ENCODE measurements around the gene EXOC4. TPM values are rescaled to one million over a fixed set of nuclear protein-coding genes. Genes with fewer than 3 reads are reported as not detected.

The EXOC4 gene
- total and polyA plus RNA-seq, 2 of the 13 experiments (the other 11 are each of a cell fraction or from before 2014, with no cell fraction given), result 22.5 to 39.0 TPM

DNA sequence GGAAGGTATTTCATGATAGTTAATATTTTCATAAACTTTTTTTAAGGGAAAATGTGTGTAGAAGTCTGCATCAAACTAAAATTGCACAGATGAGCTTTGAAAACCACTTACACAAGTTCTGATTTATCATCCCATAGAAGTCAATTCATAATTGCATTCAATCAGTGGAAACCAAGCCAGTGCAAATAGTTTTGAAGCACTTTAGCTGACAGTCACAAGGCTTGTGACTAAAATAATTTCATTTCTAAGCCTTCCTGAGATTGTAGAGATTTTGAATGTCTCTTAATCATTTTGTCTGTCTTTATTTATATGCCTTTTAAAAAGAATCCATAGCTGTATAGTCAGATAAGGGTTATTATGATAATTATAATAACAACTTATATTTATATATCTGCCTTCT is 41.4 kb downstream of the EXOC4 start:
- TF ChIP-seq SP5 (CRISPR knock-in tag; IDR thresholded peaks at IDR 0.05; ENCODE audit: borderline replicate concordance, low read depth) (no peak), ZNF460 (CRISPR knock-in tag; IDR thresholded peaks at IDR 0.05; ENCODE audit: borderline replicate concordance) (no peak), ZSCAN29 (CRISPR knock-in tag; conservative IDR thresholded peaks at IDR 0.05) (no peak), NFIB (CRISPR knock-in tag; IDR thresholded peaks at IDR 0.05; ENCODE audit: borderline replicate concordance) (no peak), PHF21A (CRISPR knock-in tag; IDR thresholded peaks at IDR 0.05) (no peak), ZFP1 (CRISPR knock-in tag; IDR thresholded peaks at IDR 0.05) (no peak), PLRG1 (conservative IDR thresholded peaks at IDR 0.05) (no peak), RAD21 (CRISPR knock-in tag; IDR thresholded peaks at IDR 0.05) (no peak), ZFP82 (CRISPR knock-in tag; IDR thresholded peaks at IDR 0.05; ENCODE audit: borderline replicate concordance) (no peak), SIN3A (IDR thresholded peaks at IDR 0.05; ENCODE audit: borderline replicate concordance, low read depth, low read length) (no peak), NCOA2 (CRISPR knock-in tag; IDR thresholded peaks at IDR 0.05) (no peak), ZNF543 (CRISPR knock-in tag; IDR thresholded peaks at IDR 0.05) (no peak)
- TF ChIP-seq, protein P1, sequence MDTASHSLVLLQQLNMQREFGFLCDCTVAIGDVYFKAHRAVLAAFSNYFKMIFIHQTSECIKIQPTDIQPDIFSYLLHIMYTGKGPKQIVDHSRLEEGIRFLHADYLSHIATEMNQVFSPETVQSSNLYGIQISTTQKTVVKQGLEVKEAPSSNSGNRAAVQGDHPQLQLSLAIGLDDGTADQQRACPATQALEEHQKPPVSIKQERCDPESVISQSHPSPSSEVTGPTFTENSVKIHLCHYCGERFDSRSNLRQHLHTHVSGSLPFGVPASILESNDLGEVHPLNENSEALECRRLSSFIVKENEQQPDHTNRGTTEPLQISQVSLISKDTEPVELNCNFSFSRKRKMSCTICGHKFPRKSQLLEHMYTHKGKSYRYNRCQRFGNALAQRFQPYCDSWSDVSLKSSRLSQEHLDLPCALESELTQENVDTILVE (CRISPR knock-in tag; IDR thresholded peaks at IDR 0.05), result no peak
- TF ChIP-seq, protein P2, sequence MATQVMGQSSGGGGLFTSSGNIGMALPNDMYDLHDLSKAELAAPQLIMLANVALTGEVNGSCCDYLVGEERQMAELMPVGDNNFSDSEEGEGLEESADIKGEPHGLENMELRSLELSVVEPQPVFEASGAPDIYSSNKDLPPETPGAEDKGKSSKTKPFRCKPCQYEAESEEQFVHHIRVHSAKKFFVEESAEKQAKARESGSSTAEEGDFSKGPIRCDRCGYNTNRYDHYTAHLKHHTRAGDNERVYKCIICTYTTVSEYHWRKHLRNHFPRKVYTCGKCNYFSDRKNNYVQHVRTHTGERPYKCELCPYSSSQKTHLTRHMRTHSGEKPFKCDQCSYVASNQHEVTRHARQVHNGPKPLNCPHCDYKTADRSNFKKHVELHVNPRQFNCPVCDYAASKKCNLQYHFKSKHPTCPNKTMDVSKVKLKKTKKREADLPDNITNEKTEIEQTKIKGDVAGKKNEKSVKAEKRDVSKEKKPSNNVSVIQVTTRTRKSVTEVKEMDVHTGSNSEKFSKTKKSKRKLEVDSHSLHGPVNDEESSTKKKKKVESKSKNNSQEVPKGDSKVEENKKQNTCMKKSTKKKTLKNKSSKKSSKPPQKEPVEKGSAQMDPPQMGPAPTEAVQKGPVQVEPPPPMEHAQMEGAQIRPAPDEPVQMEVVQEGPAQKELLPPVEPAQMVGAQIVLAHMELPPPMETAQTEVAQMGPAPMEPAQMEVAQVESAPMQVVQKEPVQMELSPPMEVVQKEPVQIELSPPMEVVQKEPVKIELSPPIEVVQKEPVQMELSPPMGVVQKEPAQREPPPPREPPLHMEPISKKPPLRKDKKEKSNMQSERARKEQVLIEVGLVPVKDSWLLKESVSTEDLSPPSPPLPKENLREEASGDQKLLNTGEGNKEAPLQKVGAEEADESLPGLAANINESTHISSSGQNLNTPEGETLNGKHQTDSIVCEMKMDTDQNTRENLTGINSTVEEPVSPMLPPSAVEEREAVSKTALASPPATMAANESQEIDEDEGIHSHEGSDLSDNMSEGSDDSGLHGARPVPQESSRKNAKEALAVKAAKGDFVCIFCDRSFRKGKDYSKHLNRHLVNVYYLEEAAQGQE (IDR thresholded peaks at IDR 0.05; ENCODE audit: borderline replicate concordance in 1 of 2, low read depth in 1 of 2, low read length in 2 of 2), result no peak
- TF ChIP-seq, protein P3, sequence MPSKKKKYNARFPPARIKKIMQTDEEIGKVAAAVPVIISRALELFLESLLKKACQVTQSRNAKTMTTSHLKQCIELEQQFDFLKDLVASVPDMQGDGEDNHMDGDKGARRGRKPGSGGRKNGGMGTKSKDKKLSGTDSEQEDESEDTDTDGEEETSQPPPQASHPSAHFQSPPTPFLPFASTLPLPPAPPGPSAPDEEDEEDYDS (CRISPR knock-in tag; IDR thresholded peaks at IDR 0.05), result no peak
- TF ChIP-seq, protein P4, sequence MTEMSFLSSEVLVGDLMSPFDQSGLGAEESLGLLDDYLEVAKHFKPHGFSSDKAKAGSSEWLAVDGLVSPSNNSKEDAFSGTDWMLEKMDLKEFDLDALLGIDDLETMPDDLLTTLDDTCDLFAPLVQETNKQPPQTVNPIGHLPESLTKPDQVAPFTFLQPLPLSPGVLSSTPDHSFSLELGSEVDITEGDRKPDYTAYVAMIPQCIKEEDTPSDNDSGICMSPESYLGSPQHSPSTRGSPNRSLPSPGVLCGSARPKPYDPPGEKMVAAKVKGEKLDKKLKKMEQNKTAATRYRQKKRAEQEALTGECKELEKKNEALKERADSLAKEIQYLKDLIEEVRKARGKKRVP (CRISPR knock-in tag; IDR thresholded peaks at IDR 0.05), result no peak
- TF ChIP-seq, protein P5, sequence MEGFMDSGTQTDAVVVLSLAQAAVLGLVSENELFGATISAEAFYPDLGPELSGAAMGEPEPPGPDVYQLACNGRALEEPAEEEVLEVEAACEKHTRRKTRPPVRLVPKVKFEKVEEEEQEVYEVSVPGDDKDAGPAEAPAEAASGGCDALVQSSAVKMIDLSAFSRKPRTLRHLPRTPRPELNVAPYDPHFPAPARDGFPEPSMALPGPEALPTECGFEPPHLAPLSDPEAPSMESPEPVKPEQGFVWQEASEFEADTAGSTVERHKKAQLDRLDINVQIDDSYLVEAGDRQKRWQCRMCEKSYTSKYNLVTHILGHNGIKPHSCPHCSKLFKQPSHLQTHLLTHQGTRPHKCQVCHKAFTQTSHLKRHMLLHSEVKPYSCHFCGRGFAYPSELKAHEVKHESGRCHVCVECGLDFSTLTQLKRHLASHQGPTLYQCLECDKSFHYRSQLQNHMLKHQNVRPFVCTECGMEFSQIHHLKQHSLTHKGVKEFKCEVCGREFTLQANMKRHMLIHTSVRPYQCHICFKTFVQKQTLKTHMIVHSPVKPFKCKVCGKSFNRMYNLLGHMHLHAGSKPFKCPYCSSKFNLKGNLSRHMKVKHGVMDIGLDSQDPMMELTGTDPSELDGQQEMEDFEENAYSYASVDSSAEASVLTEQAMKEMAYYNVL (CRISPR knock-in tag; IDR thresholded peaks at IDR 0.05; ENCODE audit: borderline replicate concordance), result no peak
- Histone ChIP-seq H3K27me3 (ENCODE audit: control insufficient read depth in 1 of 2, insufficient read depth in 2 of 2, low read length in 2 of 2) (no peaks in the 10 kb centered on the region), H3K4me1 (ENCODE audit: insufficient read depth, low read length) (no peaks in the 10 kb centered on the region), H3K4me3 (replicated peaks in 1 of 3; ENCODE audit: insufficient read depth in 1 of 3, low read depth in 2 of 3, low read length in 3 of 3) (no peak overlapping the region), H3K4me2 (ENCODE audit: low read depth, low read length) (no peak overlapping the region), H3K27ac (ENCODE audit: extremely low read length, insufficient read depth, low read length) (no peak overlapping the region), H2AFZ (ENCODE audit: low read length) (no peak overlapping the region), H3K9ac (ENCODE audit: insufficient read depth, low read depth, low read length) (no peak overlapping the region), H3K9me3 (ENCODE audit: low read length) (no peaks in the 10 kb centered on the region), H3K36me3 (replicated peaks in 1 of 2; ENCODE audit: control insufficient read depth in 1 of 2, insufficient read depth in 2 of 2, low read length in 2 of 2) (peaks cover 2 to 3% of the 10 kb centered on the region in 2 experiments; a peak in 2 of 5 replicates), H3K79me2 (ENCODE audit: insufficient read depth, low read length) (no peaks in the 10 kb centered on the region), H4K20me1 (ENCODE audit: insufficient read depth, low read length) (no peaks in the 10 kb centered on the region)
- DNase-seq (ENCODE audit: low spot score), result no peak
- no TSS peak for BruUV-seq (replicated peaks)
- intact Hi-C loops (cut with micrococcal nuclease; ENCODE audit: unreplicated experiment), result no loop called here
- POLR2A ChIA-PET, result no interaction called here
- CTCF ChIA-PET (ENCODE audit: low intra/inter-chr PET ratio, low total read pairs), result no interaction called here
- FAIRE-seq, result no peak
- no peak for ATAC-seq
- in situ Hi-C loops (cut with HindIII; ENCODE audit: extremely low pct_ligation_motif_present, low pct_unique_long_range_greater_than_20kb), result no loop called here

All from HepG2 (cell line).